HepG2 (cell line): ENCODE data around the gene CENPO. TPM values are rescaled to one million over a fixed set of nuclear protein-coding genes. Genes with fewer than 3 reads are reported as not detected.
A peak's percentile ranks its signal among the peaks of the same experiment; 100 is the strongest.

Source experiments
- AFF4 ChIP-seq: sonication (generic); formaldehyde crosslinking; IDR thresholded peaks from 2 replicates; pipeline ENCODE4 v1.4.0; 2020; ENCODE audit warnings: missing genetic modification reagents
- CERS6 ChIP-seq: sonication (generic); formaldehyde crosslinking; IDR thresholded peaks from 2 replicates; pipeline ENCODE4 v1.5.0; 2020; ENCODE audit warnings: missing genetic modification reagents
- CREM ChIP-seq, 2 experiments: sonication (generic) in 1 of 2; formaldehyde crosslinking in 1 of 2; IDR thresholded peaks; 2 replicates each; pipeline versions ENCODE4 v1.4.0 to v1.6.1; 2016 to 2020; ENCODE audit warnings: antibody characterized with exemption in 1 of 2, mild to moderate bottlenecking in 1 of 2, missing genetic modification reagents in 1 of 2
- CSRNP2 ChIP-seq: sonication (generic); formaldehyde crosslinking; conservative IDR thresholded peaks from 2 replicates; pipeline ENCODE4 v1.8.0; 2022; ENCODE audit warnings: low read depth, missing genetic modification reagents
- EEA1 ChIP-seq: sonication (generic); formaldehyde crosslinking; IDR thresholded peaks from 2 replicates; pipeline ENCODE4 v1.5.1; 2020; ENCODE audit warnings: mild to moderate bottlenecking, missing genetic modification reagents, borderline replicate concordance
- GATA4 ChIP-seq: sonication (generic); IDR thresholded peaks from 2 replicates; pipeline ENCODE4 v1.6.1; 2016; ENCODE audit warnings: antibody characterized with exemption, low read depth, borderline replicate concordance
- GATAD2A ChIP-seq: IDR thresholded peaks from 2 replicates; pipeline ENCODE4 v1.6.1; 2016
- HNF4G ChIP-seq, 2 experiments: sonication (generic) in 1 of 2; formaldehyde crosslinking in 1 of 2; IDR thresholded peaks; 2 replicates each; pipeline versions ENCODE4 v1.4.0 to v1.6.1; 2011 to 2020; ENCODE audit warnings: borderline replicate concordance in 2 of 2, low read depth in 2 of 2, mild to moderate bottlenecking in 2 of 2, low read length in 1 of 2, missing genetic modification reagents in 1 of 2, moderate library complexity in 1 of 2
- HOXA7 ChIP-seq: sonication (generic); formaldehyde crosslinking; IDR thresholded peaks from 2 replicates; pipeline ENCODE4 v1.8.1; 2022; ENCODE audit warnings: mild to moderate bottlenecking, missing genetic modification reagents, moderate library complexity
- JUNB ChIP-seq: sonication (generic); formaldehyde crosslinking; IDR thresholded peaks from 2 replicates; pipeline ENCODE4 v1.8.0; 2022; ENCODE audit warnings: missing genetic modification reagents, mild to moderate bottlenecking, borderline replicate concordance
- KMT2B ChIP-seq: IDR thresholded peaks from 2 replicates; pipeline ENCODE4 v1.6.1; 2016; ENCODE audit warnings: missing genetic modification reagents, missing compliant biosample characterization
- POGZ ChIP-seq: sonication (generic); formaldehyde crosslinking; IDR thresholded peaks from 2 replicates; pipeline ENCODE4 v1.4.0; 2020; ENCODE audit warnings: mild to moderate bottlenecking, missing genetic modification reagents
- RXRB ChIP-seq: IDR thresholded peaks from 2 replicates; pipeline ENCODE4 v1.6.1; 2016; ENCODE audit warnings: borderline replicate concordance, missing genetic modification reagents, missing compliant biosample characterization
- ZBTB3 ChIP-seq: sonication (generic); formaldehyde crosslinking; IDR thresholded peaks from 2 replicates; pipeline ENCODE4 v1.4.0; 2020; ENCODE audit warnings: low read depth, mild to moderate bottlenecking, moderate library complexity, missing genetic modification reagents, borderline replicate concordance
- ZBTB7A ChIP-seq: sonication (generic); formaldehyde crosslinking; IDR thresholded peaks from 2 replicates; pipeline ENCODE4 v1.8.0; 2022; ENCODE audit warnings: mild to moderate bottlenecking, missing genetic modification reagents
- ZNF292 ChIP-seq: sonication (generic); formaldehyde crosslinking; IDR thresholded peaks from 2 replicates; pipeline ENCODE4 v1.8.1; 2022; ENCODE audit warnings: mild to moderate bottlenecking, low read depth, missing genetic modification reagents, borderline replicate concordance
- ZNF75D ChIP-seq: sonication (generic); formaldehyde crosslinking; IDR thresholded peaks from 2 replicates; pipeline ENCODE4 v1.8.1; 2023; ENCODE audit warnings: missing genetic modification reagents, mild to moderate bottlenecking, borderline replicate concordance
- polyA plus RNA-seq, 8 experiments: library from polyadenylated mRNA; depleted of rRNA in 3 of 8; stranded (reverse) in 7 of 8; unstranded in 1 of 8; fragments of >200 nt; fragmentation: Illumina TruSeq in 4 of 8; extraction: Trizol in 4 of 8; gene quantifications; 2 replicates each; pipeline versions ENCODE4 v1.2.1 to v1.2.3, GENCODE V29; 2011 to 2016; ENCODE audit warnings: low read depth in 4 of 8, missing spikeins in 1 of 8, mixed read lengths in 1 of 8; ENCODE audit not compliant: insufficient read depth in 1 of 8
- total RNA-seq, 5 experiments: library from RNA; depleted of rRNA; stranded (reverse); fragments of >200 nt; fragmentation: Illumina TruSeq; extraction: Trizol; gene quantifications; 2 replicates each; pipeline ENCODE4 v1.2.3, GENCODE V29; 2016; ENCODE audit warnings: low read depth in 1 of 5

Gene CENPO
- total and polyA plus RNA-seq, 2 of the 13 experiments (the other 11 are each of a cell fraction or from before 2014, with no cell fraction given): 19.7 to 35.5 TPM

GRCh38 chr2:24792874-24793760 is at the start of gene CENPO, which contains the start of gene PTRHD1 (continued):
- no peak; the same call in 1 of the 2 replicates for TF ChIP-seq CSRNP2
- peak; percentile 62 for TF ChIP-seq RXRB
- TF ChIP-seq CERS6 (CRISPR knock-in tag): no peak
- TF ChIP-seq JUNB (CRISPR knock-in tag): no peak
- TF ChIP-seq HNF4G (IDR thresholded peaks at IDR 0.05; ENCODE audit: borderline replicate concordance, low read depth, low read length): peak; percentile 30; the same call in 1 of the 2 replicates
- TF ChIP-seq HNF4G (CRISPR knock-in tag; IDR thresholded peaks at IDR 0.05; ENCODE audit: borderline replicate concordance, low read depth): peak; percentile 76
- TF ChIP-seq ZBTB3 (CRISPR knock-in tag): peak; percentile 85
- TF ChIP-seq GATAD2A (CRISPR knock-in tag): peak; percentile 58
- peak; percentile 96 for TF ChIP-seq KMT2B
- peak; percentile 86 for TF ChIP-seq CREM (IDR thresholded peaks at IDR 0.05)
- no peak for TF ChIP-seq CREM (CRISPR knock-in tag; IDR thresholded peaks at IDR 0.05)
- TF ChIP-seq HOXA7 (CRISPR knock-in tag): no peak
- peak; percentile 70; the same call in 1 of the 2 replicates for TF ChIP-seq ZNF292 (CRISPR knock-in tag)
- no peak; the same call in 1 of the 2 replicates for TF ChIP-seq AFF4 (CRISPR knock-in tag)
- peak; percentile 96 for TF ChIP-seq POGZ (CRISPR knock-in tag)
- TF ChIP-seq GATA4: peak; percentile 84; the same call in 1 of the 2 replicates
- no peak for TF ChIP-seq EEA1 (CRISPR knock-in tag)
- TF ChIP-seq ZBTB7A (CRISPR knock-in tag): no peak; the same call in none of the 2 replicates
- no peak for TF ChIP-seq ZNF75D (CRISPR knock-in tag)
